Osteocyte (in vitro differentiated cells): ENCODE data around the gene HIF1AN. TPM values are rescaled to one million over a fixed set of nuclear protein-coding genes. Genes with fewer than 3 reads are reported as not detected.

Experiments
- DNase-seq: peaks from one replicate; pipeline ENCODE4 v3.0.0; 2021; ENCODE audit warnings: mixed read lengths; ENCODE audit not compliant: unreplicated experiment; ENCODE audit errors: extremely low spot score
- H3K27ac Mint-ChIP-seq: one replicate; pipeline ENCODE4 v1.8.0; 2021; ENCODE audit warnings: mild to moderate bottlenecking, mixed read lengths; ENCODE audit not compliant: unreplicated experiment
- H3K27me3 Mint-ChIP-seq: one replicate; pipeline ENCODE4 v1.8.0; 2021; ENCODE audit warnings: mixed read lengths; ENCODE audit not compliant: unreplicated experiment
- H3K36me3 Mint-ChIP-seq: one replicate; pipeline ENCODE4 v1.8.0; 2021; ENCODE audit warnings: mixed read lengths; ENCODE audit not compliant: unreplicated experiment
- H3K4me1 Mint-ChIP-seq: one replicate; pipeline ENCODE4 v1.8.0; 2021; ENCODE audit warnings: mixed read lengths; ENCODE audit not compliant: unreplicated experiment
- H3K4me3 Mint-ChIP-seq: one replicate; pipeline ENCODE4 v1.8.0; 2021; ENCODE audit warnings: mild to moderate bottlenecking, moderate library complexity, mixed read lengths; ENCODE audit not compliant: unreplicated experiment
- H3K9me3 Mint-ChIP-seq: one replicate; pipeline ENCODE4 v1.8.0; 2021; ENCODE audit warnings: mixed read lengths; ENCODE audit not compliant: unreplicated experiment
- CTCF ChIP-seq: fragments of 200-600 bp; sonication (generic); IDR thresholded peaks from 2 replicates; pipeline ENCODE4 v1.5.0; 2021; ENCODE audit warnings: antibody characterized with exemption, mild to moderate bottlenecking, moderate library complexity
- total RNA-seq: library from RNA; stranded (reverse); gene quantifications from 2 replicates; pipeline ENCODE4 v1.2.1, GENCODE V29; 2021

HIF1AN gene
- total RNA-seq, 1 donor from 2014 or later, result 50.6 TPM

GRCh38 chr10:100562008-100562672 is 26.4 kb downstream of the HIF1AN start:
- peak; percentile 55 for TF ChIP-seq CTCF
- no peak for DNase-seq
- Mint-ChIP-seq H3K36me3 (peaks cover 8% of the 10 kb centered on the region), H3K9me3 (no peaks in the 10 kb centered on the region), H3K27me3 (peaks cover 31% of the 10 kb centered on the region), H3K27ac (no peak overlapping the region), H3K4me3 (no peak overlapping the region), H3K4me1 (no peaks in the 10 kb centered on the region)

GRCh38 chr10:100565206-100565985 is 29.7 kb downstream of the HIF1AN start:
- Mint-ChIP-seq H3K9me3 (no peaks in the 10 kb centered on the region), H3K27me3 (peaks cover 38% of the 10 kb centered on the region), H3K4me1 (no peaks in the 10 kb centered on the region), H3K36me3 (no peaks in the 10 kb centered on the region), H3K27ac (no peak overlapping the region), H3K4me3 (no peak overlapping the region)
- TF ChIP-seq CTCF, result no peak
- no peak for DNase-seq

GRCh38 chr10:100566561-100566960 is 30.8 kb downstream of the HIF1AN start:
- H3K4me1 Mint-ChIP-seq, result no peaks in the 10 kb centered on the region
- DNase-seq, result peak; percentile 67
- H3K36me3 Mint-ChIP-seq, result no peaks in the 10 kb centered on the region
- no peak overlapping the region for H3K27ac Mint-ChIP-seq
- H3K9me3 Mint-ChIP-seq, result no peaks in the 10 kb centered on the region
- H3K27me3 Mint-ChIP-seq, result peaks cover 38% of the 10 kb centered on the region
- TF ChIP-seq CTCF, result no peak
- H3K4me3 Mint-ChIP-seq, result no peak overlapping the region

- peak; percentile 78 for DNase-seq
- Mint-ChIP-seq H3K4me3 (no peak overlapping the region), H3K9me3 (no peaks in the 10 kb centered on the region), H3K27me3 (peaks cover 38% of the 10 kb centered on the region), H3K4me1 (no peaks in the 10 kb centered on the region), H3K36me3 (no peaks in the 10 kb centered on the region), H3K27ac (no peak overlapping the region)
- no peak for TF ChIP-seq CTCF
These were observed 31.5 kb downstream of the HIF1AN start for GRCh38 chr10:100567249-100567648.

- no peaks in the 10 kb centered on the region for H3K4me1 Mint-ChIP-seq
- TF ChIP-seq CTCF, result no peak
- H3K9me3 Mint-ChIP-seq, result no peaks in the 10 kb centered on the region
- H3K36me3 Mint-ChIP-seq, result no peaks in the 10 kb centered on the region
- H3K4me3 Mint-ChIP-seq, result no peak overlapping the region
- DNase-seq, result peak; percentile 48
- H3K27me3 Mint-ChIP-seq, result peaks cover 40% of the 10 kb centered on the region
- H3K27ac Mint-ChIP-seq, result no peak overlapping the region
These were observed 32.1 kb downstream of the HIF1AN start for GRCh38 chr10:100567826-100568225.
